ENCODE data around the gene PSMD1.
"Not testable (repeated sequence)": the region's sequence is repeated elsewhere in the genome, so short reads cannot be mapped to it uniquely, and the experiment has no call there.

Gene PSMD1

GRCh38 chr2:231196592-231196991, 139.9 kb downstream of the PSMD1 start (continued):
- no peak for TF ChIP-seq ZBTB6 (tag by site-specific recombination; IDR thresholded peaks at IDR 0.05)

GRCh38 chr2:231197196-231197595, 140.5 kb downstream of the PSMD1 start:
- H3K36me3 ChIP-seq (ENCODE audit: control insufficient read depth in 2 of 2, insufficient read depth in 1 of 2, low read length in 2 of 2); H3K4me3 ChIP-seq (ENCODE audit: low read depth, low read length); POLR2A ChIA-PET; H3K9me3 ChIP-seq (ENCODE audit: control insufficient read depth, insufficient read depth, low read depth, low read length); H3K27ac ChIP-seq (ENCODE audit: extremely low read depth, low read depth, low read length); H3K4me1 ChIP-seq (ENCODE audit: control insufficient read depth, insufficient read depth, low read length): not testable (repeated sequence)
- CTCF ChIA-PET, result interaction anchor here (0.7 to 6.4 kb wide), 3 partner anchors 10 to 346 kb away, joined by 3 to 49 read pairs (median 3); no protein-coding TSS in a partner anchor

GRCh38 chr2:231197706-231198290, 141.1 kb downstream of the PSMD1 start:
- Histone ChIP-seq H3K4me1 (ENCODE audit: control insufficient read depth, insufficient read depth, low read length) (no peaks in the 10 kb centered on the region), H3K4me3 (ENCODE audit: low read depth, low read length) (peak overlapping the region; percentile 96), H3K36me3 (ENCODE audit: control insufficient read depth in 2 of 2, insufficient read depth in 1 of 2, low read length in 2 of 2) (peaks cover 0 to 6% of the 10 kb centered on the region in 2 experiments; a peak in 1 of 3 replicates), H3K27ac (ENCODE audit: extremely low read depth, low read depth, low read length) (peak overlapping the region; percentile 42; the same call in 1 of the 2 replicates), H3K9me3 (ENCODE audit: control insufficient read depth, insufficient read depth, low read depth, low read length) (no peaks in the 10 kb centered on the region)
- CTCF ChIA-PET, result interaction anchor here (1.0 to 1.1 kb wide), 2 partner anchors 11 to 94 kb away, joined by 3 to 4 read pairs; no protein-coding TSS in a partner anchor
- TF ChIP-seq ZBTB20 (tag by site-specific recombination; IDR thresholded peaks at IDR 0.05) (0 out of 2 replicates have a peak, but pooled peaks have one; percentile 10), ZNF664 (tag by site-specific recombination; IDR thresholded peaks at IDR 0.05) (no peak), PRDM10 (tag by site-specific recombination; IDR thresholded peaks at IDR 0.05) (0 out of 2 replicates have a peak, but pooled peaks have one; percentile 7)
- POLR2A ChIA-PET, result no interaction called here

- no peaks in the 10 kb centered on the region for H3K9me3 ChIP-seq (ENCODE audit: control insufficient read depth, insufficient read depth, low read depth, low read length)
- peak within 1 kb of the TSS; percentile 96 for H3K4me3 ChIP-seq (ENCODE audit: low read depth, low read length)
- H3K27ac ChIP-seq (ENCODE audit: extremely low read depth, low read depth, low read length), result peak within 1 kb of the TSS; percentile 42; the same call in 1 of the 2 replicates
- ChIA-PET CTCF (interaction anchor here (1.0 kb wide), 1 partner anchor 94 kb away, joined by 4 read pairs; no protein-coding TSS in a partner anchor), POLR2A (interaction anchor here (0.8 kb wide), 1 partner anchor 265 kb away, joined by 4 read pairs; the partner anchor contains the start of gene NCL)
- H3K36me3 ChIP-seq (ENCODE audit: control insufficient read depth in 2 of 2, insufficient read depth in 1 of 2, low read length in 2 of 2), result peaks cover 0 to 13% of the 10 kb centered on the region in 2 experiments; a peak in 1 of 3 replicates
- no peaks in the 10 kb centered on the region for H3K4me1 ChIP-seq (ENCODE audit: control insufficient read depth, insufficient read depth, low read length)
- TF ChIP-seq TCF7L2 (IDR thresholded peaks at IDR 0.05; ENCODE audit: borderline replicate concordance, low read depth, low read length), result no peak
- no peak for TF ChIP-seq ZNF830 (tag by site-specific recombination; IDR thresholded peaks at IDR 0.05; ENCODE audit: low read depth)
- no peak for TF ChIP-seq ZNF596 (tag by site-specific recombination; IDR thresholded peaks at IDR 0.05)
- no peak for TF ChIP-seq MEIS1 (CRISPR knock-in tag; IDR thresholded peaks at IDR 0.05; ENCODE audit: borderline replicate concordance)
- no peak for TF ChIP-seq SCRT2 (tag by site-specific recombination; IDR thresholded peaks at IDR 0.05)
- no peak for TF ChIP-seq SCRT1 (tag by site-specific recombination; IDR thresholded peaks at IDR 0.05; ENCODE audit: borderline replicate concordance)
- TF ChIP-seq ZNF302 (tag by site-specific recombination; IDR thresholded peaks at IDR 0.05; ENCODE audit: low read depth), result no peak
- no peak for TF ChIP-seq ZNF704 (tag by site-specific recombination; IDR thresholded peaks at IDR 0.05)
- TF ChIP-seq ZBTB49 (tag by site-specific recombination; IDR thresholded peaks at IDR 0.05; ENCODE audit: low read depth), result no peak
- TF ChIP-seq ZNF335 (tag by site-specific recombination; conservative IDR thresholded peaks at IDR 0.05), result peak; percentile 91
- no peak for TF ChIP-seq GLI2 (tag by site-specific recombination; IDR thresholded peaks at IDR 0.05; ENCODE audit: borderline replicate concordance, low read depth)
- no peak for TF ChIP-seq ZNF555 (tag by site-specific recombination; conservative IDR thresholded peaks at IDR 0.05)
- TF ChIP-seq SETDB1 (IDR thresholded peaks at IDR 0.05; ENCODE audit: insufficient read length, low read length), result no peak
- no peak for TF ChIP-seq ZNF530 (tag by site-specific recombination; IDR thresholded peaks at IDR 0.05; ENCODE audit: low read depth)
Measured at GRCh38 chr2:231198291-231199173, 141.9 kb downstream of the PSMD1 start, which contains the start of gene ARMC9. ARMC9 (plus strand) TSS chr2:231198631; CDS start chr2:231206239, 7,608 bp downstream.
